ENCODE data around the gene C14orf39. TPM values are rescaled to one million over a fixed set of nuclear protein-coding genes. Genes with fewer than 3 reads are reported as not detected.
"Not testable (repeated sequence)": the region's sequence is repeated elsewhere in the genome, so short reads cannot be mapped to it uniquely, and the experiment has no call there.

Gene C14orf39
- total RNA-seq, 1 donor from 2014 or later, result not detected

- H3K27ac Mint-ChIP-seq, result no peak overlapping the region
- peaks cover 2% of the 10 kb centered on the region for H3K4me1 Mint-ChIP-seq
- peaks cover 10% of the 10 kb centered on the region for H3K9me3 Mint-ChIP-seq
- peaks cover 80% of the 10 kb centered on the region for H3K27me3 Mint-ChIP-seq
- intact Hi-C loops (cut with micrococcal nuclease), result loop anchor here (10.0 kb wide), 1 partner anchor 154 kb away; no protein-coding TSS in a partner anchor
- DNase-seq, result no peak
- no peak overlapping the region for H3K4me3 Mint-ChIP-seq
- H3K36me3 Mint-ChIP-seq (ENCODE audit: low read depth), result peaks cover 4% of the 10 kb centered on the region
These were observed 22.5 kb upstream of the C14orf39 start for GRCh38 chr14:60508363-60508706.

DNA sequence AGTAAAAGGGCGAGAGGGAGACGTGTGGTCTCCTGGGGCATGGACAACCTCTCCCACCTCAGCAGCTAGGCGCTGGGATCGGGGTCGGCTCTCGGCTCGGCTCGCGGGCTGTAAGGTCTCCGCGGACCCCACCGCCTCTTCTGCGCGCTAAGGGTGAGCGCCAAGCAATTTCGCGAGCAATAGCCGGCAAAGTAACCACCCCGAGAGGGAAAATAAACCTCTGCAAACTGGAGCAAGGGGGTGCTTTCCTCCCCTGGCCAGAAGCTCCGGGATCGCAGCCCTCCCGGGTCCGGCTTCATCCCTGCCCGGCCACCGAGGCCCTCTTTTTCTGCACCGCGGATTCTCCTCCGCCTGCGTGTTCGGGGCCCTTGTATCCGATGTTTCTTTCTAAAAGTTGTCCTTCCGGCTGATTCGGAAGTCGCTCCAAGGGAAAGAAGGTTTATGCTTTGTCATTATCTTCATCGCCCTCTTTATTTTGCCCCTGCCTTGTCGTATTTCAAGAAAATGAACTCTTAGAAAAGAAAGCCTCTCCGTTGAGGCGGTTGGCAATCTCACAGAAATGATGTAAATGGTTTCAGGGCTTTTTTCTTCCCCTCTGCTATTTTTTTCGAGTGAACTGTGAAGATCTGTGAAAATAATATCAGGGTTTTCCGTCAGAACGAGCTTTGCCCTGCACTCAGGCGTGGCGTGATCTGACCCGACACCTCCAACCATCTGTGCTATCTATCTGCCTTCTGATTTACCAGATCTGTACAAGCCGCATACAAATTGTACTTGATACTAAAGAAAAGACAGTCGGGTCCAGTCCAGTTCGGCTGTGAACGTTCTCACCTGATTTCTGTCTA, 21.3 kb upstream of the C14orf39 start:
- Mint-ChIP-seq H3K4me3 (no peak overlapping the region), H3K36me3 (ENCODE audit: low read depth) (peaks cover 4% of the 10 kb centered on the region), H3K27ac (no peak overlapping the region), H3K4me1 (peaks cover 2% of the 10 kb centered on the region), H3K27me3 (peaks cover 79% of the 10 kb centered on the region), H3K9me3 (peaks cover 8% of the 10 kb centered on the region)
- intact Hi-C loops (cut with micrococcal nuclease), result loop anchor here (10.0 kb wide), 1 partner anchor 152 kb away; no protein-coding TSS in a partner anchor
- DNase-seq, result no peak

GRCh38 chr14:60506462-60506984, 20.7 kb upstream of the C14orf39 start:
- peaks cover 6% of the 10 kb centered on the region for H3K9me3 Mint-ChIP-seq
- H3K27ac Mint-ChIP-seq, result no peak overlapping the region
- peaks cover 79% of the 10 kb centered on the region for H3K27me3 Mint-ChIP-seq
- H3K36me3 Mint-ChIP-seq (ENCODE audit: low read depth), result peaks cover 4% of the 10 kb centered on the region
- peaks cover 2% of the 10 kb centered on the region for H3K4me1 Mint-ChIP-seq
- DNase-seq, result peak; percentile 47
- H3K4me3 Mint-ChIP-seq, result no peak overlapping the region
- intact Hi-C loops (cut with micrococcal nuclease), result loop anchor here (10.0 kb wide), 1 partner anchor 152 kb away; no protein-coding TSS in a partner anchor

GRCh38 chr14:60506010-60506409, 20.1 kb upstream of the C14orf39 start:
- peaks cover 6% of the 10 kb centered on the region for H3K9me3 Mint-ChIP-seq
- peaks cover 2% of the 10 kb centered on the region for H3K4me1 Mint-ChIP-seq
- peaks cover 4% of the 10 kb centered on the region for H3K36me3 Mint-ChIP-seq (ENCODE audit: low read depth)
- H3K27me3 Mint-ChIP-seq, result peaks cover 80% of the 10 kb centered on the region
- no peak overlapping the region for H3K27ac Mint-ChIP-seq
- DNase-seq, result peak; percentile 47
- no peak overlapping the region for H3K4me3 Mint-ChIP-seq
- intact Hi-C loops (cut with micrococcal nuclease), result loop anchor here (10.0 kb wide), 1 partner anchor 151 kb away; no protein-coding TSS in a partner anchor

- Mint-ChIP-seq H3K27me3 (peaks cover 75% of the 10 kb centered on the region), H3K27ac (no peak overlapping the region), H3K4me1 (peaks cover 2% of the 10 kb centered on the region), H3K4me3 (no peak overlapping the region), H3K9me3 (peaks cover 6% of the 10 kb centered on the region), H3K36me3 (ENCODE audit: low read depth) (peaks cover 4% of the 10 kb centered on the region)
- peak; percentile 8 for DNase-seq
- intact Hi-C loops (cut with micrococcal nuclease), result loop anchor here (10.0 kb wide), 1 partner anchor 151 kb away; no protein-coding TSS in a partner anchor
These were observed 19.6 kb upstream of the C14orf39 start for GRCh38 chr14:60505448-60505847.

- Mint-ChIP-seq H3K4me3 (no peak overlapping the region), H3K4me1 (peaks cover under 1% of the 10 kb centered on the region), H3K9me3 (peaks cover 4% of the 10 kb centered on the region), H3K27ac (no peak overlapping the region), H3K36me3 (ENCODE audit: low read depth) (peaks cover 4% of the 10 kb centered on the region), H3K27me3 (peaks cover 52% of the 10 kb centered on the region)
- intact Hi-C loops (cut with micrococcal nuclease), result loop anchor here (10.0 kb wide), 1 partner anchor 148 kb away; no protein-coding TSS in a partner anchor
- peak; percentile 10 for DNase-seq
These were observed 16.7 kb upstream of the C14orf39 start for GRCh38 chr14:60502541-60502940.

DNA sequence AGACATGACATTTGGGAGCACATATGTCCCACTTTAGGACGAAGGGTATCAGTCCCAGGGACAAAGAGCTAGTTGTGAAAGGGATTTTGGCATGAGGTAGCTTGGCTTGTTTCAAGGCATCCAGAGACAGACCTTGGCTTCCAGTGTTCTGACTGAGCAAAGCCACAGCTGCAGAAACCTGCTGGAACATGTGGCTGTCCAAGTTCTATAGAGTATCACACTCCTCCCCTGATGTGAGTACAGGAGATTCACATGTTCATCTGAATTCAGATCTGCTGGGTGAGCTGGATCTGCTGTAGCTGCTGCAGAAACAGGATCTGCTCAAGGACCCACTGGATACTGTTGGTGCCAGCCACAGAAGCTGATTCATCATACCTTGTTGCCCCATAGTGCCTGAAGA, 10.1 kb upstream of the C14orf39 start:
- Mint-ChIP-seq H3K4me3 (no peak overlapping the region), H3K36me3 (ENCODE audit: low read depth) (no peaks in the 10 kb centered on the region), H3K27me3 (peaks cover 6% of the 10 kb centered on the region), H3K4me1 (no peaks in the 10 kb centered on the region), H3K27ac (no peak overlapping the region), H3K9me3 (no peaks in the 10 kb centered on the region)
- DNase-seq, result no peak
- intact Hi-C loops (cut with micrococcal nuclease), result no loop called here

GRCh38 chr14:60490270-60490669, 4.4 kb upstream of the C14orf39 start:
- Mint-ChIP-seq H3K4me1 (no peaks in the 10 kb centered on the region), H3K27me3 (peaks cover 12% of the 10 kb centered on the region), H3K9me3 (no peaks in the 10 kb centered on the region), H3K27ac (no peak overlapping the region), H3K36me3 (ENCODE audit: low read depth) (no peaks in the 10 kb centered on the region), H3K4me3 (no peak overlapping the region)
- intact Hi-C loops (cut with micrococcal nuclease), result no loop called here
- DNase-seq, result no peak

GRCh38 chr14:60488175-60488574, 2.3 kb upstream of the C14orf39 start:
- Mint-ChIP-seq H3K4me3 (no peak overlapping the region), H3K27ac (no peak overlapping the region), H3K36me3 (ENCODE audit: low read depth) (no peaks in the 10 kb centered on the region), H3K9me3 (no peaks in the 10 kb centered on the region), H3K27me3 (peaks cover 20% of the 10 kb centered on the region), H3K4me1 (no peaks in the 10 kb centered on the region)
- intact Hi-C loops (cut with micrococcal nuclease), result no loop called here
- no peak for DNase-seq

DNA sequence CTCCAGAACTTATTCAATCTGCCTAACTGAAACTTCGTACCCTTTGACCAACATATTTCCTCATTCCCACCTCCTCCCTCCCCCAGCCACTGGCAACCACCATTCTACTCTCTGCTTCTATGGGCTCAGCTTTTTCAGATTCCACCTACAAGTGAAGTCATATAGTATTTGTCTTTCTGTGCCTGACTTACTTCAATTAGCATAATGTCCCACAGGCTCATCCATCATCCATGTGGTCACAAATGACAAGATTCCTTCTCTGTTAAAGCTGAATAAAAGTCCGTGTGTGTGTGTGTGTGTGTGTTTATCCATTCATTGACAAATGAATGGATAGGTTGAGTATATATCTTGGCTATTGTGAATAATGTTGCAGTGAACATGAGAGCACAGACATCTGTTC, 1.3 kb upstream of the C14orf39 start:
- H3K27me3 Mint-ChIP-seq, result peaks cover 23% of the 10 kb centered on the region
- H3K9me3 Mint-ChIP-seq, result no peaks in the 10 kb centered on the region
- no peaks in the 10 kb centered on the region for H3K4me1 Mint-ChIP-seq
- no peak for DNase-seq
- no peak overlapping the region for H3K27ac Mint-ChIP-seq
- H3K36me3 Mint-ChIP-seq (ENCODE audit: low read depth), result no peaks in the 10 kb centered on the region
- intact Hi-C loops (cut with micrococcal nuclease), result loop anchor here (2.0 kb wide), 1 partner anchor 24 kb away; no protein-coding TSS in a partner anchor
- no peak overlapping the region for H3K4me3 Mint-ChIP-seq

GRCh38 chr14:60485057-60485597, 736 bp downstream of the C14orf39 start:
- H3K27me3 Mint-ChIP-seq, result peaks cover 21% of the 10 kb centered on the region
- peaks cover 3% of the 10 kb centered on the region for H3K9me3 Mint-ChIP-seq
- H3K4me1 Mint-ChIP-seq, result no peaks in the 10 kb centered on the region
- H3K27ac Mint-ChIP-seq, result no peak overlapping the region
- H3K36me3 Mint-ChIP-seq (ENCODE audit: low read depth), result no peaks in the 10 kb centered on the region
- DNase-seq, result no peak
- peak overlapping the region; percentile 22 for H3K4me3 Mint-ChIP-seq
- intact Hi-C loops (cut with micrococcal nuclease), result no loop called here

DNA sequence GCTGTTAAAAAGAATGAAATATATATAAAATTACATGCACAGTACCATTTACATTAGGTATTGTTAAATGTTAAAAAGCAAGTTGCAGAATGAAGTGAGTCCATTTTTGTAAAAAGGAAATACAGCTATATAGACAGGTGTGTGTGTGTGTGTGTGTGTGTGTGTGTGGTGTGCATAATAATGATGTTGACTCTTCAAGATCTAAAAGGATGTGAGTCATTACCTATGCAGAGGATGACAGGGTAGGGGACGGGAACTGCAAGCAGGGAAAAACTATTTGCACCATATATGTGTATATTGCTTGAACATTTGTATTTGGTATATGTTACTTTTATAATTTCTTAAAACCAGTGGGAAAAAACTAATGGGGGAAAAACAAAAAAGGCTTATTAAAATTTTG, 3.1 kb downstream of the C14orf39 start:
- peaks cover 3% of the 10 kb centered on the region for H3K9me3 Mint-ChIP-seq
- H3K4me3 Mint-ChIP-seq, result no peak overlapping the region
- no peaks in the 10 kb centered on the region for H3K36me3 Mint-ChIP-seq (ENCODE audit: low read depth)
- H3K27ac Mint-ChIP-seq, result no peak overlapping the region
- intact Hi-C loops (cut with micrococcal nuclease), result no loop called here
- peaks cover 21% of the 10 kb centered on the region for H3K27me3 Mint-ChIP-seq
- no peaks in the 10 kb centered on the region for H3K4me1 Mint-ChIP-seq
- no peak for DNase-seq

GRCh38 chr14:60480248-60480647, 5.6 kb downstream of the C14orf39 start:
- intact Hi-C loops (cut with micrococcal nuclease); H3K4me3 Mint-ChIP-seq; H3K9me3 Mint-ChIP-seq; H3K27ac Mint-ChIP-seq; H3K36me3 Mint-ChIP-seq (ENCODE audit: low read depth); DNase-seq; H3K4me1 Mint-ChIP-seq: not testable (repeated sequence)
- H3K27me3 Mint-ChIP-seq, result peaks cover 15% of the 10 kb centered on the region

DNA sequence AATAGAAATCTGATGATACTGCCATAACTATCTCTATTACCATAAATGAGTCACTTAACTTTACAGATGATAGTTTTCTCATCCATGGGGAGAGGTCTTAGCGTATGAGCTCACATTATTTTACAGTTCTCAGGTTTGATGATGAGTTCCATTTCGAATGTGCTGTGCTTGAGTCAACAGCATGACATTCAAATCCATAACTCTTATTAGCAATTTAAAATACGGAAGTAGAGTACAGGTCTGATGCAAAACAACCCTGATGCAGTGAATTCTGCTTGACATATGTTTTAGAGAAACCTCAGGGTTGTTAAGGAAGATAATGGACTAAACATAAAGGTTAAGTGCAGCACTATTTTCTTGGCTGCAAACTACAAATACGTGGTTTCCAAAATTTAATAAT, 30.0 kb downstream of the C14orf39 start:
- Mint-ChIP-seq H3K9me3 (no peaks in the 10 kb centered on the region), H3K4me3 (no peak overlapping the region)

More for the DNA sequence above, 30.0 kb downstream of the C14orf39 start:
- no peak overlapping the region for H3K27ac Mint-ChIP-seq
- intact Hi-C loops (cut with micrococcal nuclease), result no loop called here
- no peaks in the 10 kb centered on the region for H3K4me1 Mint-ChIP-seq
- H3K36me3 Mint-ChIP-seq (ENCODE audit: low read depth), result no peaks in the 10 kb centered on the region
- DNase-seq, result no peak
- peaks cover 6% of the 10 kb centered on the region for H3K27me3 Mint-ChIP-seq
